ENCODE measurements around the gene TMEM132D. TPM values are rescaled to one million over a fixed set of nuclear protein-coding genes. Genes with fewer than 3 reads are reported as not detected.

TMEM132D gene
- total RNA-seq, 4 donors from 2014 or later, result 0.17 TPM; not detected in 3

DNA sequence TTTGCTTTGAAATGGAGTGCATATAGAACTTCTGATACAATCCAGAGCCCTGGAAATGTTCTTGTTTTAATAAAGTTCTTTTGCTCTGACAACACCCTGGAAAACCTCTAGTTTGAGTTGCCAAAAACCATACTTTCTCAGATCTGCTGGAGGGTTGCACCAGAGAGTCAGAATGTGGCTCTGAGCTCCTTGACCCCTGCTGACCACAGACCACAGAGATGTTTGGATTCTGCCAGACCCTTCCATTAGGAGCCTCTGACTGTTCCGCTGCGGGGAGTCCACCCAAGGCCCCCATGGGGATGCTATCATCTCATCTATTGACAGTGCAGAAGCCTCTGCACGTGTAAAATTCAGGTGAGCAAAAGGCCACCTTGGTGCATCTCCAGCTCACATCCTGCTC, 718.0 kb downstream of the TMEM132D start:
- intact Hi-C loops (cut with DNase I), result no loop called here
- WGBS, result 44% methylated on average over 3 of the region's 3 CpGs
- DNase-seq (ENCODE audit: extremely low spot score), result no peak

DNA sequence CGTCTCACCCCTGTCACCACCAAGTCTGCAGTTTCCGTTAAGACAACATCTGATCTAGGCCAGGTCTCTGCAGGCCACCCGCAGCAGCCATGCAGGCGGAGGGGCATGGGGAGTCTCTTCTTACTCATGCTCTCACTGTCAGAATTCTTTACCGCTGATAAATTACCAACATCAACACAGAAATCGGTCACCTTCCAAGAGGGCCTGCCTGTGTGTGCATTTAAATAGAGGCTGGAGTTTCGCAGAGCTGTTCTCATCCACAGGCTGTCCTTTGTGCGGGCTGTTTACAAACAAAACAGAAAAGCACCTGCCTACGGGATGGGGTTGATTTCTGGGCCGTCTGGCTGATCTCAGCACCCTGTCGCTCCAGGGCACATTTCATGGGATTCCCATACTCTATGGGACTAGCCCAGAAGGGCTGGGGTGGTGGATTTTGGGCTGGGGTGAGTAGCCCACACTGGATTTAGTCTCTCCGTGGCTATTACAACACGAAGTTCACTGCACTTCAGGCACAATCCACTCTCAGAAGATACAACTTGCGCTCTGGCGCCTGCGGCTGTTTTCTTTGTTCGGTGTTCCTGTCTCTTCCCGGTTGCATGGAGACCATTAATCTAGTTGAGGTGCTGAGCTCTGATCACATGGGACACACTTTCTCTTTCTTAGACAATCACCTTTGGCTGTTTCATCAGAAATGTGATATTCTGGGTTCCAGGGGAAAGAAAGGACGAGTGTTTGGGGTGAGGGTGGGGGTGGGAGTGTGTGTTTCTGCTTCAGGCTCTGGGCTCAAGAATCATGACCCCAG, 719.5 kb downstream of the TMEM132D start:
- H3K4me3 ChIP-seq, result no peak overlapping the region
- 63% methylated on average over 19 of the region's 19 CpGs for WGBS
- H3K36me3 ChIP-seq, result no peaks in the 10 kb centered on the region
- no peak overlapping the region for H3K27ac ChIP-seq (replicated peaks in 1 of 4)
- peaks cover 0 to 3% (median 0%) of the 10 kb centered on the region in 4 donors for H3K9me3 ChIP-seq
- intact Hi-C loops (cut with DNase I), result no loop called here
- no peaks in the 10 kb centered on the region for H3K4me1 ChIP-seq
- TF ChIP-seq POLR2AphosphoS5 (IDR thresholded peaks at IDR 0.05), result no peak
- TF ChIP-seq POLR2A (IDR thresholded peaks at IDR 0.05; ENCODE audit: low read depth), result no peak
- peaks cover 0 to 16% (median 0%) of the 10 kb centered on the region in 4 donors for H3K27me3 ChIP-seq
- no peak for DNase-seq (ENCODE audit: extremely low spot score)

More for the DNA sequence above, 718.0 kb downstream of the TMEM132D start:
- Histone ChIP-seq H3K27ac (replicated peaks in 1 of 4) (no peak overlapping the region), H3K9me3 (peaks cover 0 to 3% (median 0%) of the 10 kb centered on the region in 4 donors), H3K36me3 (no peaks in the 10 kb centered on the region), H3K4me3 (no peak overlapping the region), H3K4me1 (no peaks in the 10 kb centered on the region), H3K27me3 (peaks cover 0 to 16% (median 0%) of the 10 kb centered on the region in 4 donors)
- no peak for TF ChIP-seq POLR2A (IDR thresholded peaks at IDR 0.05; ENCODE audit: low read depth)
- TF ChIP-seq, protein P1, sequence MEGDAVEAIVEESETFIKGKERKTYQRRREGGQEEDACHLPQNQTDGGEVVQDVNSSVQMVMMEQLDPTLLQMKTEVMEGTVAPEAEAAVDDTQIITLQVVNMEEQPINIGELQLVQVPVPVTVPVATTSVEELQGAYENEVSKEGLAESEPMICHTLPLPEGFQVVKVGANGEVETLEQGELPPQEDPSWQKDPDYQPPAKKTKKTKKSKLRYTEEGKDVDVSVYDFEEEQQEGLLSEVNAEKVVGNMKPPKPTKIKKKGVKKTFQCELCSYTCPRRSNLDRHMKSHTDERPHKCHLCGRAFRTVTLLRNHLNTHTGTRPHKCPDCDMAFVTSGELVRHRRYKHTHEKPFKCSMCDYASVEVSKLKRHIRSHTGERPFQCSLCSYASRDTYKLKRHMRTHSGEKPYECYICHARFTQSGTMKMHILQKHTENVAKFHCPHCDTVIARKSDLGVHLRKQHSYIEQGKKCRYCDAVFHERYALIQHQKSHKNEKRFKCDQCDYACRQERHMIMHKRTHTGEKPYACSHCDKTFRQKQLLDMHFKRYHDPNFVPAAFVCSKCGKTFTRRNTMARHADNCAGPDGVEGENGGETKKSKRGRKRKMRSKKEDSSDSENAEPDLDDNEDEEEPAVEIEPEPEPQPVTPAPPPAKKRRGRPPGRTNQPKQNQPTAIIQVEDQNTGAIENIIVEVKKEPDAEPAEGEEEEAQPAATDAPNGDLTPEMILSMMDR (IDR thresholded peaks at IDR 0.05), result no peak
- no peak for TF ChIP-seq EP300 (IDR thresholded peaks at IDR 0.05)
- no peak for TF ChIP-seq POLR2AphosphoS5 (IDR thresholded peaks at IDR 0.05)

DNA sequence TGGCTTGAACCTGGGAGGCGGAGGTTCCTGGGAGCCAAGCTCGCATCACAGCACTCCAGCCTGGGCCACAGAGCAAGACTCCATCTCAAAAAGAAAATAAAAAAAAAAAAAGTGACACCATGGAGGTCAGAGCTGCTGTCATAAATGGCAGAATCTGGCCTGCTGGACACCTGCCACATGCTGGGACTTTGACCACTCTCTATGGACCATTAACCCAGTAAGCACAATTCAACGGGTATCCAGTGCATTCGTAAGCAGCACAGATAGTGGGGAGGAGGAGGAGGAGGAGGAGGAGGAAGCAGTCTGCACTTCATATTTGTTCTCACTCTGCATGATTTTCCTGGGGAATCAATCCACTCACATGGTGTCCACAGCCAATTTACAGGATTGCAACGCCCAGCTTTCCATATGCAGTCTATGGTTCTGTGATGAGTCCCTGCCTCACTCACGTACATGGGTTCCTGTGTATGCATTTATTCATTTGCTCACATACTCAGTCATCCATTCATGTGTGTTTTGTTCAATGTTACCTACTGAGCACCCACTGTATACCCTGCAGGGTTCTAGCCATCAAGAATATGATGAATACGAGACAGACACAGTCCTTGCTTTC, 723.8 kb downstream of the TMEM132D start:
- intact Hi-C loops (cut with DNase I), result no loop called here
- WGBS, result 89% methylated on average over 7 of the region's 7 CpGs
- Histone ChIP-seq H3K36me3 (no peaks in the 10 kb centered on the region), H3K9me3 (no peaks in the 10 kb centered on the region), H3K27ac (replicated peaks in 1 of 4) (no peak overlapping the region), H3K4me3 (no peak overlapping the region), H3K4me1 (no peaks in the 10 kb centered on the region), H3K27me3 (peaks cover 0 to 11% (median 0%) of the 10 kb centered on the region in 4 donors)
- TF ChIP-seq, protein P1 (IDR thresholded peaks at IDR 0.05), result no peak
- TF ChIP-seq POLR2A (IDR thresholded peaks at IDR 0.05; ENCODE audit: low read depth) (no peak), EP300 (IDR thresholded peaks at IDR 0.05) (no peak), POLR2AphosphoS5 (IDR thresholded peaks at IDR 0.05) (no peak)
- DNase-seq (ENCODE audit: extremely low spot score), result no peak

DNA sequence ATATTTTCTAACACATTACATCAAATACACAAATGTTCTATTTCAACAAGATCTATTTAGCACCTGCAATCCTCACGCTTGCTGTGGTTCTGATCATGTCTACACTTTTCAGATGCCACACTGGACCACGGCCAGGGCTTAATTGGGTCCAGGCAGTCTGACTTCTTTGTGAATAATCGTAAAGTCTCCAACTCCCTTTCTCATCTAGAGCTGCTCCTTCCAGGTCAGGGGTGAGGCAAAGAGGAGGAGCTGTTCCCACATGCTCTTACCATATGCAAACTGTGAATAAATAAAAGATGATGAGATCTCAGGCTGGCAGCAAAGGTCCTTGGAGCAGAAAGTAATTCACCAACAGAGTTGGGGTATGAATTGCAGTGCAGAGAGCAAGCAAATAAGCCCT, 733.9 kb downstream of the TMEM132D start:
- DNase-seq (ENCODE audit: extremely low spot score), result no peak
- intact Hi-C loops (cut with DNase I), result no loop called here
- H3K27me3 ChIP-seq, result peaks cover 0 to 6% (median 0%) of the 10 kb centered on the region in 4 donors
- 43% methylated on average over 3 of the region's 3 CpGs for WGBS
- H3K4me3 ChIP-seq, result no peak overlapping the region
- no peaks in the 10 kb centered on the region for H3K4me1 ChIP-seq
- no peak for TF ChIP-seq POLR2A (IDR thresholded peaks at IDR 0.05; ENCODE audit: low read depth)
- no peak for TF ChIP-seq POLR2AphosphoS5 (IDR thresholded peaks at IDR 0.05)
- TF ChIP-seq EP300 (IDR thresholded peaks at IDR 0.05), result no peak
- TF ChIP-seq, protein P1 (IDR thresholded peaks at IDR 0.05), result no peak
- no peak overlapping the region for H3K27ac ChIP-seq (replicated peaks in 1 of 4)
- H3K36me3 ChIP-seq, result no peaks in the 10 kb centered on the region
- H3K9me3 ChIP-seq, result peaks cover 0 to 13% (median 0%) of the 10 kb centered on the region in 4 donors

DNA sequence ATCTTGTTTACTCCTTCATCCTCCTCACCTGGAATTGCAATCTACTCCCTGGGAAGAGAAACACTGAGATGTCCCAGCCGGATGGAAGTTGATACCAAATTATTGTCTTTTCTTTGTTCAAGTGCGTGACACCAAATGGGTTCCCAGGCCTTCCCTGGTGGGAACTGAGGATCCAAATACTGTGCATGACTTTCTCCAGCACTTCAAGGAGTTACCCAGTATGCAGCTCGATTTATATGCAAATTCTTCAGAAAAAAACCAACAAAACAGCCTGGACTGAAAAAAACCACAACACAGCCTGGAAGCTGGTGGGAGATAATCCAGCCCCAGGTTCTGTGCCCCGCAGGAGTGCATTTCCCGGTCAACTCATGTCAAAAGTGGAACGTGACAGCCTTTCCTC, 740.0 kb downstream of the TMEM132D start:
- Histone ChIP-seq H3K36me3 (no peaks in the 10 kb centered on the region), H3K4me1 (no peaks in the 10 kb centered on the region), H3K27ac (replicated peaks in 1 of 4) (no peak overlapping the region), H3K4me3 (no peak overlapping the region), H3K9me3 (peaks cover 0 to 21% (median 3%) of the 10 kb centered on the region in 4 donors), H3K27me3 (peaks cover 0 to 11% (median 0%) of the 10 kb centered on the region in 4 donors)
- intact Hi-C loops (cut with DNase I), result no loop called here
- no peak for DNase-seq (ENCODE audit: extremely low spot score)
- WGBS, result 53% methylated on average over 6 of the region's 6 CpGs
- no peak for TF ChIP-seq POLR2AphosphoS5 (IDR thresholded peaks at IDR 0.05)
- TF ChIP-seq EP300 (IDR thresholded peaks at IDR 0.05), result no peak
- TF ChIP-seq POLR2A (IDR thresholded peaks at IDR 0.05; ENCODE audit: low read depth), result no peak
- TF ChIP-seq, protein P1 (IDR thresholded peaks at IDR 0.05), result no peak
